Kidney epithelial cell (primary cell): ENCODE measurements around the gene DYNC1I1. TPM values are rescaled to one million over a fixed set of nuclear protein-coding genes. Genes with fewer than 3 reads are reported as not detected.

ENCODE experiments used
- DNase-seq: peaks from one replicate; pipeline ENCODE4 v3.0.0-alpha.2; 2010; ENCODE audit warnings: low read depth
- H3K27me3 ChIP-seq: 2 replicates; pipeline ENCODE4 v1.6.0; 2011; ENCODE audit warnings: low read length; ENCODE audit not compliant: control insufficient read depth, insufficient read depth
- H3K36me3 ChIP-seq: 2 replicates; pipeline ENCODE4 v1.5.1; 2011; ENCODE audit warnings: low read length; ENCODE audit not compliant: control insufficient read depth, insufficient read depth
- H3K4me3 ChIP-seq: 2 replicates; pipeline ENCODE4 v1.5.1; 2011; ENCODE audit warnings: low read depth, mild to moderate bottlenecking, control low read depth, low read length
- total RNA-seq: library from RNA; depleted of rRNA; stranded (reverse); fragments of >200 nt; gene quantifications from 2 replicates; pipeline ENCODE4 v1.2.3, GENCODE V29; 2015
- TF ChIP-seq, protein P1 (sequence below): IDR thresholded peaks from 2 replicates; pipeline ENCODE4 v1.5.1; 2011; ENCODE audit warnings: mild to moderate bottlenecking, moderate library complexity, low read length, control low read depth, inconsistent platforms; ENCODE audit not compliant: insufficient read depth, poor library complexity, severe bottlenecking

DYNC1I1 gene
- total RNA-seq, 1 donor from 2014 or later: 0.08 TPM

DNA sequence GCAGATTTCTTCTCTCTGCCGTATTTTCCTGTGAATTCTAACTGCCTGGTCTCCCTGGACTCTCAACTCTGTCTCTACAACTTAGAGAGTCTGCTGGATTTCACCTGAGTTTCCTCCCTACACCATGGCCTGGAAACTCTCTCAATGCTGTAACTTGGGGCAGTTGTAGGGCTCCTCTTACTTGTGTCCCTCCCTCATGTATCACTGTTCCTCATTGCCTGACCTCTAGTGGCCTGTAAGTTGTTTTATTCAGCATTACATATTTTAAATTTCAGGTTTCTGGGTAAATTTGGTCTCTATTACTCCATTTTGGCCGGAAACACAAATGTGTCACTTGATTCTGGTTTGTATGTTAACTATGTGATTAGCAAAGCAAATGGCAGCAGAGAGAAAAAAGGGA, 70.9 kb downstream of the DYNC1I1 start:
- DNase-seq: no peak

DNA sequence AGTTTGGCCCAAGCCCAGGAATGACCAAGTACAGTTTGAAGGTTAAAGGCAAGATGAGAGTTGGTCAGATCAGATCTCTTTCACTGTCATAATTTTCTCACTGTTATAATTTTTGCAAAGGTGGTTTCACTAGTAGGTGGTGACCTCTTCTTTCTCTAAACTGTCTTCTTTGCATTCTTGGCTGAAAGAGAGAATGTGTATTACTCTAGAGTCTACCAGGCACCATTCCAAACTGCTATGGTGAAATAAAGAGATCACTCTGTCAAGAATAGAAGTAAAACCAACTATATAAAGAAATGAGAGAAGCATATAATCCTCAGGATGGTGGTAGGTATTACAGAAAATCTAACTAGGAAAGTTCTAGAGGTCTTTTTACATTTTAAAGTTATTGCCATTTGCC, 72.7 kb downstream of the DYNC1I1 start:
- no peak for DNase-seq
- Histone ChIP-seq H3K27me3 (no peaks in the 10 kb centered on the region), H3K4me3 (no peak overlapping the region), H3K36me3 (no peaks in the 10 kb centered on the region)
- TF ChIP-seq, protein P1, sequence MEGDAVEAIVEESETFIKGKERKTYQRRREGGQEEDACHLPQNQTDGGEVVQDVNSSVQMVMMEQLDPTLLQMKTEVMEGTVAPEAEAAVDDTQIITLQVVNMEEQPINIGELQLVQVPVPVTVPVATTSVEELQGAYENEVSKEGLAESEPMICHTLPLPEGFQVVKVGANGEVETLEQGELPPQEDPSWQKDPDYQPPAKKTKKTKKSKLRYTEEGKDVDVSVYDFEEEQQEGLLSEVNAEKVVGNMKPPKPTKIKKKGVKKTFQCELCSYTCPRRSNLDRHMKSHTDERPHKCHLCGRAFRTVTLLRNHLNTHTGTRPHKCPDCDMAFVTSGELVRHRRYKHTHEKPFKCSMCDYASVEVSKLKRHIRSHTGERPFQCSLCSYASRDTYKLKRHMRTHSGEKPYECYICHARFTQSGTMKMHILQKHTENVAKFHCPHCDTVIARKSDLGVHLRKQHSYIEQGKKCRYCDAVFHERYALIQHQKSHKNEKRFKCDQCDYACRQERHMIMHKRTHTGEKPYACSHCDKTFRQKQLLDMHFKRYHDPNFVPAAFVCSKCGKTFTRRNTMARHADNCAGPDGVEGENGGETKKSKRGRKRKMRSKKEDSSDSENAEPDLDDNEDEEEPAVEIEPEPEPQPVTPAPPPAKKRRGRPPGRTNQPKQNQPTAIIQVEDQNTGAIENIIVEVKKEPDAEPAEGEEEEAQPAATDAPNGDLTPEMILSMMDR: no peak

More for the DNA sequence above, 70.9 kb downstream of the DYNC1I1 start:
- Histone ChIP-seq H3K27me3 (no peaks in the 10 kb centered on the region), H3K4me3 (no peak overlapping the region), H3K36me3 (no peaks in the 10 kb centered on the region)
- TF ChIP-seq, protein P1: no peak

GRCh38 chr7:95847061-95847460, 74.7 kb downstream of the DYNC1I1 start:
- H3K36me3 ChIP-seq: no peaks in the 10 kb centered on the region
- no peak overlapping the region for H3K4me3 ChIP-seq
- TF ChIP-seq, protein P1: no peak
- DNase-seq: no peak
- no peaks in the 10 kb centered on the region for H3K27me3 ChIP-seq

DNA sequence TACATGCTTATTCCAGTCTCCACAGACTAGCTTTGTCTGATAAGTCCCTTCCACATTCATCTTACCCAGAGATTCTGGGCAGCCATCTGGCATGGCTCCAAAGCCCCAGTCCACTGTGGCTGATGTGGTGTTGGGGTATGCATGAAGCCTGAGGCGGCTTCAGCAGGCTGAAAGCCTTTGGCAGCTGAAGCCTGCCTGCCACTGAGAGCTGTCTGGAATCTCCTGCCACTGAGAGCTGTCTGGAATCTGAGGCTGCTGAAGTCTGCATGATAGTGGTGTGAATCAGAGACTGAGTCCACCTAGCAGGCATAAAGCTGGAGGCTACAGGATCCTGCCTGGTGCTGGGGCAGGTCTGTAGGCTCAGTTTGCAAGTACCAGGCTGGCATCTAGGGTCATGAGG, 87.1 kb downstream of the DYNC1I1 start:
- DNase-seq: peak; percentile 16
- Histone ChIP-seq H3K27me3 (no peaks in the 10 kb centered on the region), H3K36me3 (no peaks in the 10 kb centered on the region), H3K4me3 (no peak overlapping the region)
- TF ChIP-seq, protein P1: no peak

- DNase-seq: no peak
- Histone ChIP-seq H3K4me3 (no peak overlapping the region), H3K27me3 (no peaks in the 10 kb centered on the region), H3K36me3 (no peaks in the 10 kb centered on the region)
- TF ChIP-seq, protein P1: no peak
These were observed 88.7 kb downstream of the DYNC1I1 start for GRCh38 chr7:95861041-95861440.

DNA sequence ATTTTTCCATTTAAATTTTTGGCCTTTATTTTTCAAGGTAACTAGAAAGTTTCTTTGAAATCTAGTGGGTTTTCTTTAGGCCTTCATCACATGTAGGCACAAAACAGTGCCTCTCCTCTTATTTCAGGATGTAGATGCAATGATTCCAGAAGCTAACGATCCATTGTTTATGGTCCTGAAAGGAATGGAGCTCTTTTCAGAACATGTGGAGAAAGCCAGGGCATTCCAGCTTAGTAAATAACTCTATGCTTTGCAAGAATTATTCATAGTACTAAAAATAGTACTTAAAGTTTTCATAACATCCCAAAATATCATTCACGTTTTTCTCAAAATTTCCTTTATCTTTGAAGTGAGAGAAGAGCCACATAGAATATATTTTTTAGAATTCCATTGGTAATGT, 91.3 kb downstream of the DYNC1I1 start:
- TF ChIP-seq, protein P1: no peak
- H3K27me3 ChIP-seq: no peaks in the 10 kb centered on the region
- DNase-seq: no peak
- H3K4me3 ChIP-seq: no peak overlapping the region
- no peaks in the 10 kb centered on the region for H3K36me3 ChIP-seq
